Stimulated activated CD4-positive, alpha-beta T cell treated with anti-CD3 and anti-CD28 coated beads, TNF-alpha, amount 100 ng/mL, for 4 hours (primary cell): ENCODE measurements around the gene NOXO1.

ENCODE experiments used
- DNase-seq, 3 experiments: peaks; one replicate each; pipeline ENCODE4 v3.0.0-alpha.2; 2020; ENCODE audit warnings: low read depth in 3 of 3

NOXO1 gene

DNA sequence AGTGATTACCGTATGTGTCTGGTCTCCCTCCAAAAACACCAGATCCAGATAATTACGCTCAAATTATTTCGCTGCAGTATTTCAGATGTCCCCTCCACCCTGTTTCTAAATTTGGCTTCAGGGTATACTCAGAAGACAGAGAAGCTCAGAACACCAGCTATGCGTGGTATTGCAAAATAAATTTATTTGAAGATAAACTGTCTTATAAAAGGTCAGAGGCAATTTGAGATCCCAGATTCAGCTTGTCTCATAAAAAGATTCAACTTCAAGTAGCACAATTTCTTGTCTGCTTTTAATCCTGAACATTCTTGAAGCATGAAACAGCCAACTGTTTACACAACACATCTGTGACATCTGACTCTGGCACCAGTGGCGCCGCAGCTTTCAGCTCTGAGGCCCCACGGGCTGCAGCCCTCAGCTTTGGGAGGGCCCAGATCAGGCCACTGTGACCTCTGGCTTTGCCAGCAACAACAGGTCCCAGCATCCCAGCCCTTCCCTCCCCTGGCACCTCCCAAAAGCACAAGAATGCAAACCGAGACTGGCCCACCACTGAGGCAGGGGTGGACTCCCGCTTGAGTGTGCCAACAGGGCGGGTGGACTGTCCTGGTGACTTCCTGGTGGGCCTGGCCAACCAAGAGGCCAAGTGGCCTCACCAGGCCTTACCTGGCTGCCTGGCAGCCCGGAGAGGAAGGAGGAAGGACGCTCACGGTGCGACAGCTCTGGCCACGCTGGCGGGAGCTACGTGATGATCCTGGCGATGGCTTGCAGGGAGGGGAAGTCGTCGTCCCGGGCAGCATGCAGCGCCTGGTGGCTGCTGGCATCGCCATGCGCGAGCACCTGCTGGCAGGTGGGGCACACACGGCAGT, 16.5 kb upstream of the NOXO1 start:
- DNase-seq, result no peak

DNA sequence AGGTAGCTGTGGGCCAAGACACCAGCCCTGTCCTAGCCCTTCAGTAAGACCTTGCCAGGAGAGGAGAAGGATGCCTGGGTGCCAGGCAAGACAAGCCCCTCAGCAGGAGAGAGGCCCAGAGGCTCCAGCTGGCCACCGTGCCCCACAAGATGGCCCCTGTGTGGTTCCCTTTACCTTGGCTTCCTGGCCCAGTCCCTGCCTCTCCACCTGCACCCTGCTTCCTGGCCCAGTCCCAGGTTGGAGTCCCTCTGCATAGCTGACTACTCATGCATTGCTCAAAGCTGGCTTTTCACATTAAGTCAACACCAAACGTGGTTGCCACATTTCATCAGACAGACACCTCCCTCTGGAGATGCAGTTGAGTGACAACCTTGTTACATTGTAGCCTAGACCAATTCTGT, 12.5 kb upstream of the NOXO1 start:
- no peak for DNase-seq

DNA sequence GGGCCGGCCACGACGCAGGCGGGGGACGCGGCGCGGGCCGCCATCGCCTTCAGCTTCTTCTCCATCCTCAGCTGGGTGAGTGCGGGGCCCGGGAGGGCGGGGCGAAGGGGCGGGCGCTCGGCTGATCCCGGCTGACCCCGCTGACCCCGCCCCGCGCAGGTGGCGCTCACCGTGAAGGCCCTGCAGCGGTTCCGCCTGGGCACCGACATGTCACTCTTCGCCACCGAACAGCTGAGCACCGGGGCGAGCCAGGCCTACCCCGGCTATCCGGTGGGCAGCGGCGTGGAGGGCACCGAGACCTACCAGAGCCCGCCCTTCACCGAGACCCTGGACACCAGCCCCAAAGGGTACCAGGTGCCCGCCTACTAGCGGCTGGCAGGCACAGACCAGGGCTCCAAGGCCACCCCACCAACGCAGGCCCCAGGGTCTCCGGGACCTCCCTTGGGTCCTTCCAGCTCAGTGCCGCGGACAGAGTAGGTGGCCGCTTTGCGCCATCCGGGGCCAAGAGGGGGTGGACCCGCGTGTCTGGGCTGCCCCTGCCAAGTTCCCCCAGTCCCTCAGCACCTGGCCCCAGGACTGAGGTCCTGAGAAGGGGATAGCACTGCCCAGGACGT, 11.5 kb upstream of the NOXO1 start:
- no peak for DNase-seq

DNA sequence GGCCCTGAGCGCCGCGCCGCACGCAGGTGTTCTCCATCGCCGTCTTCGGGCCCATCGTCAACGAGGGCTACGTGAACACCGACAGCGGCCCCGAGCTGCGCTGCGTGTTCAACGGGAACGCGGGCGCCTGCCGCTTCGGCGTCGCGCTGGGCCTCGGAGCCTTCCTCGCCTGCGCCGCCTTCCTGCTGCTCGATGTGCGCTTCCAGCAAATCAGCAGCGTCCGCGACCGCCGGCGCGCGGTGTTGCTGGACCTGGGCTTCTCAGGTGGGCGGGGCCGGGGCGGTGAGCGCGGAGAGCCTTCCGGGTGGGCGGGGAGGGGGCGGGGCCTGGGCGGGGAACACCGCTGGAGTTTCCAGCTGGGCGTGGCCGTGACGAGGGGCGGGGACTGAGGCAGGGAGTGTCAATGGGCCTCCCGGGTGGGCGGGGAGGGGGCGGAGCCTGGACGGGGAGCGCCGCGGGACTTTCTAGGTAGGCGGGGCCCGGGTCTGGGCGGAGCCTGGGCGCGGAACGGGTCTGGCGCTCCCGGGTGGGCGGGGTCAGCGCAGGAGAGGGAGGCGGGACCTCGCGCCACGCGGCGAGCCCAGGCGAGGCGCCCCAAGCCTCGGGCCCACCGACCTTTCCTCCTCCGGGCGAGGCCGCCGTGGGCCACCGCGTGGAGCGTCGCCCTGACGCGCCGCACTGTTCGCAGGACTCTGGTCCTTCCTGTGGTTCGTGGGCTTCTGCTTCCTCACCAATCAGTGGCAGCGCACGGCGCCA, 10.9 kb upstream of the NOXO1 start:
- peak; percentile 98 to 99 (median 98) for DNase-seq

DNA sequence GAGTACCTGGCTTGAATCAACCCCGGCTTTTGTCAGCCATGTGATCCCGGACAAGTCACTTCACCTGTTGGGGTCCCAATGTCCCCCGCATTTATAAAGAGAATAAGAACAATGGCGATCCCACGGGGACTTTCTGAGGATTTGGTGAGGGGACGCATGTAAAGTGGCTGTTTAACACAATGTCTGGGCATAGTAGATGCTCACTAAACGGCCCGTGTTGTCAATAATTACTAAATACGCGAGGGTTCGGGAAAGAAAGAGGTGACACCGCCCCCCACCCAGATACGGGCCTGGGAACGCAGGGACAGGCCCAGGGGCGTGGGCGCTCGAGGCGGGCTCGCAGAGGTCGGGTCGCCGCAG, 10.3 kb upstream of the NOXO1 start:
- DNase-seq, result no peak

DNA sequence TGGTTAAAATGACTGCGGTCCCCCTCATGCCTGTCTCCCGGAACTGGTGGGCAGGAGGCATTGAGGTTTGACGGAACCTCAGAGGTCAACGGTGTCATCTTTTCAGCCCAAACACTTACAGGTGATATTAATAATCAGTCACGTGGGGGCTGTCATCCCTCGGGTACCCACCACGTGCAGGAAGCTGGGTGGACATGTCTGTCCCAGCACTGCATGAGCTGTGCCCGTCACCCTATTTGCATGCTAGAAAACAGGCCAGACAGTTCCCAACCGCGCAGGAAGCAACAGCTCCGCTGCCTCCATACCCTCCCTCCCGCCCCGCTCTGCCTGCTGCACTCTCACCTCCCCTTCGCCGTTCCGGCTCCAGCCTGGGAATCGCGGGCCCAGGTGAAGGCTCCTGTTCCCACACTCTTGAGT, 9.9 kb upstream of the NOXO1 start:
- DNase-seq, result peak in 1 of 3 experiments; percentile 29

DNA sequence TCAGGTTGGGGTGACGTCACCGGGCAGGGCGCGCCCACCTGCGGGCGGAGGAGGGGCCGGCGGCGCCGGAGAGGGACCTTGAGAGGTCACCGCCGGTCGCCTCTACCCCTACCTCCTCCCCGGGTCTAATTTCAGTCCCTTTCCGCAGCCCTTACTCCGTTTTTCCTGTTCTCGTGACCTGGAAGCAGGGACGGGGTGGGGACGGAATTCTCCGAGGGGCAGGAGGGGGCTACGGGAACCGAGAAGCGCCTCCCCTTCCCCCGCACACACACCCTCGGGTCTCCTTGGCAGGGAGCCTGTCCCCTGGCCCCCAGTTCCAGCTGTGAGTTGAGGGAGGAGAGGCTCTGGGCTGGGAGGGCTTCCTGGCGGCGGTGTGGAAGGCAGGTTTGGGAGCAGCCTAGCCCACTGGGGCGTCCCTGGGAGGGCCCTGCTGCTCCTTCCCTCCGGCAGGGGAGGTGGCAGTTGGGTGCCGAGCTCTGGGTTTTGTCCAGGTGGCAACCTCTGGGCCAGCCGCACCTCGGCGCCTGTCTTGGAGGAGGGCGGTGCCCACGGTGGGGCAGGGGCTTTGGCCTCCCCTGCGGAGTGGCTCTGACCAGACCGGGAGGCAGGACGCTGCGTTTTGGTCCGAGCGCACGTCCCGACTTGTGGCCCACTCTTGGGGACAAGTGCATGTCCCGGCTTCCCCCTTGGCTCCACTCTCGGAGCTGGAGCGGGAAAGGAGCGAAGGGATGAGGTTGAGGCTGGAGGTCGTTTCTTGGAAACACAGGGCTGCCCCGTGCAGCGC, 9.3 kb upstream of the NOXO1 start:
- DNase-seq, result no peak

DNA sequence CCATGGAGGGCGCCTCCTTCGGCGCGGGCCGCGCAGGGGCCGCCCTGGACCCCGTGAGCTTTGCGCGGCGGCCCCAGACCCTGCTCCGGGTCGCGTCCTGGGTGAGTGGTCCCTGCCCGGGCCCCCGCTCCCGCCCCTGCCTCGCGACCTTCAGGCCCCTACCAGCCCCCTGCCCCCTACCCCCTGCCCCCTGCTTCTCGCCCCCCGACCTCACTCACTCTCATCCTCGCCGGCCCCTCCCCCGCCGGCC, 8.8 kb upstream of the NOXO1 start:
- DNase-seq, result no peak

DNA sequence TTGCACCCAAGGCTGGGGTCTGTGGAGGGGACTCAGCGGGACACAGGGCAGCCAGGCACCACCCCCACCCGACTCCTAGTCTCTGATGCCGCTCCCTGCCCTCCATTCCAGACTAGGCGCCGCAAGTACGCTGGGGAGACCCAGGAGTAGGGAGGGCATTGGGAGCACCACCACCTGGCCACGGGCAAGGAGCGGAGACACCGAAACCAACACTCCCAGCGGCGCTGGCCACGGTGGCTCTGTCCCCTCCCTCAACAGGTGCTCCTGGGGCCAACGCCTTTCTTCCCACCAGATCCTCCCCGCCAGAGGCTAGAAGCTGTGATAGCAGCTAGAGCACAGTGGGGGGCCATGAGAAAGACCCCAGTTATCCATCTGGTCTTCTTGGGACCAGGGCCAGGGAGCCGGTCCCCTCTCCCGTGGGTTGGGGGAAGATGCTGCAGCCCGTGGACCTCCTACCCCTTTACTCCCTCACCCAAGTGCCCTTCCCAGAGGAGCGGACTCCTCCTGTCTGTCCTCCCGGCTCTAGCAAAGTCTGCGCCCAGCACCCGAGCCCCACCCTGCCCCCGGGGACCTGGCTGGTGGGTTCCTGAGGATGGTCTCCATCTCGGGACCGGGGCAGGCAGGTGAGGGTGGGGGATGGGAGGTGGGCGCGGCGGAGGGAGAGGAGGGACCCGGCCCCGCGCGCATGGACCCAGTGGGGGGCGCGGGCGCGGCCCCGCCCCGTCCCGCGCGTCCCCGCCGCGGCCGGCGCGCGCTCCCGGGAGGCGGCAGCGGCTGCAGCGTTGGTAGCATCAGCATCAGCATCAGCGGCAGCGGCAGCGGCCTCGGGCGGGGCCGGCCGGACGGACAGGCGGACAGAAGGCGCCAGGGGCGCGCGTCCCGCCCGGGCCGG, 8.2 kb upstream of the NOXO1 start, which contains the start of gene SYNGR3:
TSS of gene SYNGR3 (plus strand) at position 762 of the 892 bp plus-strand sequence. CDS start 133 bp downstream, outside the sequence.
- DNase-seq, result no peak

DNA sequence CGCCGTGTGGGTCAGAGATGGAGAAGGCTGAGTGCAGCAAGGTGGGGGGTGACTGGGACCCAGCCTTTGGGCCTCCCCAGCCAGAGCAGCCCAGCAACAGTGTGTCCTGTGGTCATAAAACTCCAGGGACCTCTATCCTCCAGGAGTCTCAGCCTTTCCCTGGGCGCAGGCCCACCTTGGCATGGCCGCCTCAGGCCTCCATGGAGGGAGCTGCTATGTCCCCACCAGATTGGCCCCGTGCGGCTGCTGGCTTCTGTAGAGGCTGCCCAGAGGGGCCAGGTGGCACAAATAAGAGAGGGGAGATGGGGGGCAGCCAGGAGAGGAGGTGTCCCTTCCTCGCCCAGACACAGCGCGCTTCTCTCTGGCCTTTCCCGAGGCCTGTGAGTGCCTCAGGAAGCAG, 5.9 kb upstream of the NOXO1 start:
- DNase-seq, result no peak

DNA sequence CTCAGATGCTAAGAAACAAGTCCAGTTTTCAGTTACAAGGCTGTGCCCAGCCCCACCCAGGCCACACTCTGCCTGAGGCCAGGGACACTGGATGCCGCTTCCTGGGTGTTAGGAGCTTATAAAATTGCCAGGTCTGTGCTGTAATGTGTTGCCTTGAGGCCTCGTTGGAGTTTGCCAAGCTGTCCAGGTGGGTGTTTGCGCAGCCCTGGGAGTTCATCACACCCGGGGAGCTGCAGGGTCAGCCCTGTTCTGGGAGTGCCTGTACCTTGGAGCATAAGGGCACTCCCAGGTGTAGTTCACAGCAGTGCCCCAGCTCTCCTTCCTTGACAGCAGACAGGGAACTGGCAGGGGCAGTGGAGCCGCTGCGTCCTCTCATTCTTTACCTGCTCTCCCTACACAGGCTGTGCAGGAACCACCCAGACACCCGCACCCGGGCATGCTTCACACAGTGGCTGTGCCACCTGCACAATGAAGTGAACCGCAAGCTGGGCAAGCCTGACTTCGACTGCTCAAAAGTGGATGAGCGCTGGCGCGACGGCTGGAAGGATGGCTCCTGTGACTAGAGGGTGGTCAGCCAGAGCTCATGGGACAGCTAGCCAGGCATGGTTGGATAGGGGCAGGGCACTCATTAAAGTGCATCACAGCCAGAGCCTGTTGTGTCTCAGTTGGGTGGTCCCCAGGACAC, 4.3 kb upstream of the NOXO1 start:
- no peak for DNase-seq

DNA sequence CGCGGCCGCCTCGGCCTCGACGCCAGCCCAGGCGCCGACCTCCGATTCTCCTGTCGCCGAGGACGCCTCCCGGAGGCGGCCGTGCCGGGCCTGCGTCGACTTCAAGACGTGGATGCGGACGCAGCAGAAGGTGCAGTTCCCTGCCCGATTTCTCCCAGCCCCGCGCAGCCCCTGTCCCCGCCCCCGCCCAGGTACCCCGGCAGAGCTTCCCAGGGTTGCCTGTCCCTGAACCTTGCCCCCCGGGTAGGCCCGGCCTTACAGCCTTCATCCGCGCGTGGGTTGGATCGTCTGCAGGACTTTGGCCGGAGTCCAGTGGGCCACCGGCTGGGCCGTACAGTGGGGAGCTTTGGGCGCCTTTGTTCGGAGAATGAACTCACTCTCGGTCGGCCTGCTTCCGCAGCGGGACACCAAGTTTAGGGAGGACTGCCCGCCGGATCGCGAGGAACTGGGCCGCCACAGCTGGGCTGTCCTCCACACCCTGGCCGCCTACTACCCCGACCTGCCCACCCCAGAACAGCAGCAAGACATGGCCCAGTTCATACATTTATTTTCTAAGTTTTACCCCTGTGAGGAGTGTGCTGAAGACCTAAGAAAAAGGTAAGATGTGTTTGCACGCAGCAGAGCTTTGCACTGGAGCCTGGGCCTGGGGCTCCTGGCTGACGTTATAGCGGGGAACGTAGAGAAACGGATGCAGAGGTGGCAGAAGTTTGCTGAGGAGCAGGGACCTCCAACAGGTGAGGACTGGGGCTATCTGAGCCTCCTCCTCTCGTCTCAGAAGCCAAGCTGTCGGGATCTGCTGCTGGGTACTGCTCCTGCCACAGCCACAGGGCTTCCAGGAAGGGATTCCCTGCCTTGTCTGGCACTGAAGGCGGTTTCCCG, 3.3 kb upstream of the NOXO1 start:
- DNase-seq, result no peak

DNA sequence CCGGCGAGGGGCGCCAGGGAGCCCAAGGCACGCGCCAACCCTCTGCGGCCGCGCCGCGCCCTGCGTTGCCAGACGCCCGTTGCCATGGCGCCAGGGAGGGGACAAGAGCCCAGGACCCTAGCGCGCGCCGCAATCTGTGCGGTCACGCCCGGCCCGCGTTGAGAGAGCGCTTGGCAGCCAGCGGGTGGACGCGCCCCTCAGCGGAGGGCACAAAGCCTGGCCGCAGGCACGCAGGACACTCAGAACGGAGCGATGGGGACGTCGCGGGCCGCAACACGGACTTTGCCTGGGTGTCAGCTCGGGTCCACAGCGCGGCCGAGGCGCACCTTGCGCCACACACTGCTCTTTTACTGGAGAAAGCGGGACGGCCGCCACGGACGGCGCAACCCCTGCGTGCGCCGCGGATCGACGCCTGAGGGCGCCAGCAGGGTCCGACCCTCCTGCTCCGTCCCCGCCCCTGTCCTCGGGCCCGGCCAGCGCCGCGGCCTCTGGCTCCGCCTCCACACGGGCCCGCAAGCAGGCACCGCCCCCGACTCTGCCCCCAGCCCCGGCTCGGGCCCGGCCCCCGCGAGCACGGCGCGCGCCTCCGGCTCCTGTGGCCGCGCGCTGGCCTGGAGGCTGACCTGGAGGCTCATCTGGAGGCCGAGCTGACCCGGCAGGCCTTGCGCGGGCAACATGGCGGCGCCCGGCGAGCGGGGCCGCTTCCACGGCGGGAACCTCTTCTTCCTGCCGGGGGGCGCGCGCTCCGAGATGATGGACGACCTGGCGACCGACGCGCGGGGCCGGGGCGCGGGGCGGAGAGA, 2.5 kb upstream of the NOXO1 start, which contains the start of gene GFER:
TSS of gene GFER (plus strand) at position 650 of the 803 bp plus-strand sequence. CDS start at position 676, 26 bp downstream.
- peak in 1 of 3 experiments; percentile 37 for DNase-seq

DNA sequence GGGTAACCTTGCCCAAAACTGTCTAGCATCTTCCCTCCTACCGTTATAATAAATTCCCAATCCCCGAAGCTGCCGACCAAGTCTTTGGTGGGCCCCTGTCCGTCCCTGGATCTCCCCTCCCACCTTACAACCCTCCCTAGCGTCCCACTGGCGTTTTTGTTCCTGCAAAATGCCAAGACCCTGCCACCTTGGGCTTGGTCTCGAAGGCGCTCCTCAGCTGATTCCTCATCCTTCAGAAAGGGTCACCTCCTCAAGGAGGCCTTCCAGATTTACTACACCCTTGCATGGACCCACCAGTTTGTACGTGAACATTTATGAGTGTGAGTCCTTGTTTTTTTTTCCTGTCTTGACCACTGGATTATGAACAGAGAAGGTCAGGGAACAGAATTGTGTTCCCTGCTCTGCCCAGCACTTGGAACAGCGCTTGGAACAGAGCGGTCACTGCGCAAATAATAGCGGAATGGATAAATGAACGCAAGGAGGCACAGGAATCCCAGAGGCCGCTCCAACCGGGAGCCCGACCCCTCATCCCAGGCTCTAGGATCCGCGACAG, 1.8 kb upstream of the NOXO1 start:
- no peak for DNase-seq

DNA sequence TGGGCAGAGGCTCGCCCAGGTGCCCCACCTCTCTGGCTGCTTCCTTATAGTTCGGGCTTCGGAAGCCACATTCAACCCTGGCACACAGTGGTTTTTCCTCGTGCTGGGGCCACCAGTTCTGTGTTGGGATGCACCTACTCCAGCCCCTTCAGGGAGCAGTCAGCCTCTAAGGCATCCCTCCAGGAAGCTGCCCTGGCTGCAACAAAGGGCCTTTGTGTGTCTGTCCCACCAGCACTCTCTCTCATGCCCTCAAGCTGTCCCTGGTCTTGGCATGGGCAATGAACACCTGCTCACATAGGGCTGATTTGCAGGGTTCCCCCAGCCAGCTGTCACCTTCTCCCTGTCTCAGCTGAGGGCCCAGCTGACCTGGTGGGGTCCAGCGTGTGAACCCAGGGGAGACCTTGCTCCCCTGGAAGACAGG, 754 bp upstream of the NOXO1 start:
- DNase-seq, result no peak

DNA sequence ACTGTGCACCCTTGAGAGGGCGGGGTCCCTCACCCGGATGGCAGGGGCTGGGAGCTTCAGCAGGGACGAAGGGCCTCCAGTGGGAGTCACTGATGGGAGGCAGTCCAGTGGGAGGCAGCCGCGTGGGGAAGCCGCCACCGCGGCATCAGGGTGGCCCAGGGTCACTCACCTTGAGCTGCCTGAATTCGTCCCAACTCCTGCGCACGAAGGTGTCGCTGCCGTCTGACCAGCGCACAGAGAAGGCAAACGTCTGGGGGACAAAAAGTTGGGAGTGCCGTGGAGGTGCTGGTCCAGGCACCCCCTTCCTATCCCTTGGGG, 540 bp downstream of the NOXO1 start:
- no peak for DNase-seq

DNA sequence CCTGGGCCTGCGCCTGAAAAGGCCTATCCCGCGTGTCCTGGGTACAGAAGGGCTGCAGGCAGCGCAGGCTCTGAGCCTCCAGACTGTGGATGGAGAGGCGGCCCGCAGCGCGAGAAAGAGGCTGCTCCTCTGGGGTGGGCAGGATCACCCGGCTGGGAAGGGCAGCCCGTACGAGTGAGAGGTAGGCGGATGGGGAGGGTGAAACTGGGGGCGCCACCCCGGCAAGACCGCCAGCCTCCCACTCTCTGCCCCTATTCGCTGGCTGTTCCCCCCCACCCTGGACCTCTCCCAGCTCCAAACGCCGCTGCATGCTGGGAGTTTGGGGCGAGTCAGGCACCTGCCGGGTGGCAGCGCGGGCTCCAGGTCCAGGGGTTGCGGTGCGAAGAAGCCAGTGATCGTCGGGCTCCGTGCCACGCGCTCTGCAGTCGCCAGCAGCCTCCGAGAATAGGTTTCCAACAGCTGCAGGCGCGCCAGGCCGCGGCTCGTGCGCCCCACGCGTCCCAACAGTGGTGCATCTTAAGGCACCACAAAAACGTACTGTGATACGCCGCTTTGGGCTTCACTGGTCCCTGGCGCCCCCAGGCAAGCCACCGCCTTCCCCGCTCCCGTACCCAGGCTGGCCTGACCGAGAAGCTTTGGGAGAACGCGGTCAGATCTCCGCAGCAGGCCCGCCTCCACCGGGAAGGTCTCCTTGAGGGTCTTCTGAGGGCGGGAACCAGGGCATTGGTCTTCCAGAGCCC, 1.1 kb downstream of the NOXO1 start:
- DNase-seq, result no peak
